Transverse colon (tissue), 4 donors: ENCODE measurements around the gene C2orf49. TPM values are rescaled to one million over a fixed set of nuclear protein-coding genes. Genes with fewer than 3 reads are reported as not detected.

Experiments
- DNase-seq: peaks from one replicate; pipeline ENCODE4 v3.0.0-alpha.2; 2019
- H3K27ac ChIP-seq, 4 donors: fragments of 200-600 bp; sonication (generic); 2 replicates each; pipeline ENCODE4 v1.5.1; 2016 to 2018; ENCODE audit warnings: inconsistent platforms in 4 of 4
- H3K27me3 ChIP-seq: fragments of 200-600 bp; sonication (generic); 2 replicates; pipeline ENCODE4 v1.5.1; 2017; ENCODE audit warnings: inconsistent platforms
- H3K36me3 ChIP-seq, 4 donors: fragments of 200-600 bp; sonication (generic); 2 replicates each; pipeline ENCODE4 v1.5.1; 2017 to 2019; ENCODE audit warnings: inconsistent platforms in 4 of 4
- H3K4me1 ChIP-seq, 4 donors: fragments of 200-600 bp; sonication (generic); 2 replicates each; pipeline ENCODE4 v1.5.1; 2017 to 2020; ENCODE audit warnings: inconsistent platforms in 4 of 4
- H3K4me3 ChIP-seq, 4 donors: fragments of 200-600 bp; sonication (generic); 1 replicate in 1 of 4; 2 replicates in 3 of 4; pipeline versions ENCODE4 v1.5.1 to v1.6.1; 2017 to 2019; ENCODE audit warnings: inconsistent platforms in 4 of 4
- H3K9me3 ChIP-seq, 2 donors: fragments of 200-600 bp; sonication (generic); 2 replicates each; pipeline ENCODE4 v1.5.1; 2017 to 2019; ENCODE audit warnings: inconsistent platforms in 2 of 2
- EP300 ChIP-seq: sonication (generic); formaldehyde crosslinking; IDR thresholded peaks from one replicate; pipeline ENCODE4 v1.6.1; 2017; ENCODE audit warnings: antibody characterized with exemption, low read depth
- POLR2A ChIP-seq: fragments of 450-650 bp; IDR thresholded peaks from one replicate; pipeline ENCODE4 v1.6.1; 2016; ENCODE audit warnings: antibody characterized with exemption, mild to moderate bottlenecking, moderate library complexity
- POLR2AphosphoS5 ChIP-seq, 3 donors: sonication (generic); formaldehyde crosslinking; IDR thresholded peaks; one replicate each; pipeline ENCODE4 v1.6.1; 2016; ENCODE audit warnings: antibody characterized with exemption in 3 of 3
- WGBS, 2 donors: methylation state at CpG; one replicate each; pipeline ENCODE4 v1.1.5; 2018; ENCODE audit warnings: low coverage in 1 of 2; 5-methylcytosine and 5-hydroxymethylcytosine counted together
- in situ Hi-C, 4 donors: fragments of 200-750 bp; cut with MboI; loops; one replicate each; pipeline versions ENCODE4 v1.15.0 to v1.15.1; 2017; ENCODE audit warnings: low sequenced_read_pairs in 3 of 4, low pct_ligation_motif_present in 1 of 4, low pct_unique_long_range_greater_than_20kb in 1 of 4
- intact Hi-C: fragments of 100-400 bp; cut with DNase I; formaldehyde crosslinking; loops from one replicate; pipeline ENCODE4 v1.15.1; 2023; ENCODE audit warnings: low total_unique reads
- total RNA-seq, 4 donors: library from RNA; depleted of rRNA; stranded (reverse); fragments of >200 nt; gene quantifications; one replicate each; pipeline ENCODE4 v1.1.0, GENCODE V29; 2016
- TF ChIP-seq, protein P1 (sequence below), 5 experiments: fragments of 200-600 bp in 3 of 5; fragments of 450-650 bp in 2 of 5; sonication (generic) in 3 of 5; IDR thresholded peaks; 1 replicate in 2 of 5; 2 replicates in 3 of 5; pipeline ENCODE4 v1.5.1; 2016 to 2017; ENCODE audit warnings: antibody characterized with exemption in 5 of 5, inconsistent platforms in 3 of 5, mild to moderate bottlenecking in 2 of 5, moderate library complexity in 1 of 5

Gene C2orf49
- total RNA-seq, 4 donors from 2014 or later: 1.8 to 17.6 (median 14.5) TPM

DNA sequence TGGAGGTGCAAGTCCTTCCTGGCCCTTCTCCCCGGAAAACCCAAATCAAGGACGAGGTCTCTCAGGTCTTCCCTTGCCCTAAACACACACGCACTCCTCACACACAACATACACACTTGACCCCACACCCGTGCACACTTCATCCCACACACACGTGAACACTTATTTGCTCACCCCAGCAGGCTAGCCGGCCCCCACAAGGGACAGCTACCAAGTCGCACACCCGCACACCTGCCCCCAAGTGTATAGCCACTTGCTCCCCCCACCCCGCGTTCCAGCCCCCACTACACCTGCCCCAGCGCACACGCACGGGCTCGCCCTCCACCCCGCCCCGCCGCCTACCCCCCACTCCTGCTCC, 8.2 kb upstream of the C2orf49 start:
- TF ChIP-seq POLR2AphosphoS5 (IDR thresholded peaks at IDR 0.05) (no peak), EP300 (no peak), POLR2A (no peak)
- TF ChIP-seq, protein P1, sequence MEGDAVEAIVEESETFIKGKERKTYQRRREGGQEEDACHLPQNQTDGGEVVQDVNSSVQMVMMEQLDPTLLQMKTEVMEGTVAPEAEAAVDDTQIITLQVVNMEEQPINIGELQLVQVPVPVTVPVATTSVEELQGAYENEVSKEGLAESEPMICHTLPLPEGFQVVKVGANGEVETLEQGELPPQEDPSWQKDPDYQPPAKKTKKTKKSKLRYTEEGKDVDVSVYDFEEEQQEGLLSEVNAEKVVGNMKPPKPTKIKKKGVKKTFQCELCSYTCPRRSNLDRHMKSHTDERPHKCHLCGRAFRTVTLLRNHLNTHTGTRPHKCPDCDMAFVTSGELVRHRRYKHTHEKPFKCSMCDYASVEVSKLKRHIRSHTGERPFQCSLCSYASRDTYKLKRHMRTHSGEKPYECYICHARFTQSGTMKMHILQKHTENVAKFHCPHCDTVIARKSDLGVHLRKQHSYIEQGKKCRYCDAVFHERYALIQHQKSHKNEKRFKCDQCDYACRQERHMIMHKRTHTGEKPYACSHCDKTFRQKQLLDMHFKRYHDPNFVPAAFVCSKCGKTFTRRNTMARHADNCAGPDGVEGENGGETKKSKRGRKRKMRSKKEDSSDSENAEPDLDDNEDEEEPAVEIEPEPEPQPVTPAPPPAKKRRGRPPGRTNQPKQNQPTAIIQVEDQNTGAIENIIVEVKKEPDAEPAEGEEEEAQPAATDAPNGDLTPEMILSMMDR (IDR thresholded peaks at IDR 0.05): no peak
- no peak for DNase-seq
- in situ Hi-C loops: no loop called here

DNA sequence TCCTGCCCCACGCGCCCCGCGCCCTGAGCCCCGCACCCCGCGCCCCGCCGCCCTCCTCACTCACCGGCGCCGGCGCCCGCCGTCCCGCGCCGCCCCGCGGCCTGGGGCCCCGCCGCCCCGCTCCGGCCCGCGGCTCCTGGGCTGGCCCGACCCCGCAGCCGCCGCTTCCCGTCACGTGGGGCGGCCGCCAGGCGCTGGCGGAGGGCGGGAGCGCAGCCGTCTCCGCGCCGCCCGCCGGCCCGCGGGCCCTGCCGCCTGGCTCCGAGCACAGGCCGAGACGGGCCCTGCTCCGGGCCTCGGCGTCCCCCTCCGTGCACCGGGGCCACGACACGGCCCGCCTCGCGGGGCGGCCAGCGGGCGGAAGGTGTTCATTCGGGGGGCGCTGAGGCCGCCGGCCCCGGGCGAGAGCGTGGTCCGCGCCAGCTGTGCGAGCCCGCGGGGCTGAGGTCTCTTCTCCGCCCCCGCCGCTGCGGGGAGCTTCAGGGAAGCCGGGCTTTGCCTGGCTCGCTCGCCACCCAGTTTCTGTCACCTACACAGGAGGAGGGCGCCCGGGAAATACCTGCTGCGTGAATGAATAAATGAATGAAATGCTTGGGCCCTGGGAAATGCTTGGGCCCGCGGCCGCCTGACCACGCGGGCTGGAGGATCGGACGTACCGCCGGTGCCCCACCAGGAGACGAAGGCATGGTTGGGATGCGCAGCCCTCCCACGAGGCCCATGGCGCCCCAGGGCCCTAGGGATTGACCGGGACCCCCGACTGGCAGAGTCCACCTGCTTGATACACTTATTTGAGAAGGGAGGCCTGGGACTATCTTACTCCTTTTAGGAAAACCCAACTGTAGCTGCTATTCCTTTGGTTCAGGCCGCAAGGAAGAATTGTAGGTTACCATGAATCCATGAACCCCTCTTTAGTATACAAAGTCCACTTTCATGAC, 7.5 kb upstream of the C2orf49 start, which contains the start of gene TGFBRAP1:
TGFBRAP1 (minus strand) TSS at position 175 of the 935 bp plus-strand sequence. CDS start 21,434 bp downstream, outside the sequence.
- Histone ChIP-seq H3K4me3 (peak within 1 kb of the TSS; percentile 61 to 72 (median 68)), H3K36me3 (no peaks in the 10 kb centered on the region), H3K27me3 (no peaks in the 10 kb centered on the region), H3K4me1 (peaks cover 5 to 20% (median 19%) of the 10 kb centered on the region in 4 donors), H3K27ac (peak within 1 kb of the TSS; percentile 89 to 95 (median 92)), H3K9me3 (no peaks in the 10 kb centered on the region)
- intact Hi-C loops: no loop called here
- no peak for TF ChIP-seq POLR2AphosphoS5 (IDR thresholded peaks at IDR 0.05)
- TF ChIP-seq, protein P1 (IDR thresholded peaks at IDR 0.05): peak in 1 of 5 experiments; percentile 10
- WGBS, 2 donors: 3 to 9% methylated on average over 7 to 37 of the region's 101 CpGs
- in situ Hi-C loops: no loop called here
- peak; percentile 62 for DNase-seq

More for the DNA sequence above, 8.2 kb upstream of the C2orf49 start:
- 2% methylated on average over 8 of the region's 17 CpGs; no CpG with 5 or more reads in 1 of the 2 donors for WGBS, 2 donors
- H3K4me3 ChIP-seq: peak overlapping the region; percentile 45 to 69 (median 68)
- H3K4me1 ChIP-seq: peaks cover 5 to 20% (median 19%) of the 10 kb centered on the region in 4 donors
- intact Hi-C loops: no loop called here
- no peaks in the 10 kb centered on the region for H3K9me3 ChIP-seq
- no peaks in the 10 kb centered on the region for H3K36me3 ChIP-seq
- H3K27ac ChIP-seq: peak overlapping the region; percentile 84 to 89 (median 86)
- H3K27me3 ChIP-seq: no peaks in the 10 kb centered on the region

DNA sequence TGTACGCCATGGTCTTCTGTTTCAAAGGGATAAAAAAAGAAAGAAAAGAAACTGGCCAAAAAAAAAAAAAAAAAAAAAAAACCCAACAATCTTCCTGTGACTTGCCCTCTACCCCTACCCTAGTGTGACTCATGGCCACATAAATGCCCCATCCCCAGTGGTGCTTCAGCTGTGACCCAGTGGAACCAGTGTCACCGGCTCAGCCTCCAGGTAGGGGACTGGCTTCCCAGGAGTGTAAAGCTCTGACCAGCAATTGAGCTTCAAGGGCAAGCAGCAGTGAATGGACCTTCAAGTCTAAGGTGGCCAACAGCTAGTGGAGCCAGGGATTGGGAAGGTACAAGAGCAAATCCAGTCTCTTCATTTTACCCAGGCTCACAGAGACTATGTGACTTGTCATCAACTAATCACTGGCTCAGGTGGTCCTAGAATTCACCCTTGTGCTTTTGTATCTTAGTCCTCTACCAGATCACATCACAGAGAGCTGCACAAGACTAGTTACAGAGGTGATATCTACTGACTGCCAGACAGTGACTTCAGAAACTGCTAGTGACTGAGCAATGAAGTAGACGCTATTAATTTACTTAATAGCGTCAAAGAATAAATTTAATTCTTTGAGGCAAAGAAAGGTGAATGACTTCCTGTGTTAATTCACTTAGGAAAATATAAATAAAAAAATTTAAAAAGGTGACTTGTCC, 6.5 kb upstream of the C2orf49 start:
- Histone ChIP-seq H3K4me3 (no peak overlapping the region), H3K4me1 (peaks cover 5 to 20% (median 19%) of the 10 kb centered on the region in 4 donors), H3K27ac (peak overlapping the region in 3 of 4 donors; percentile 91 to 95 (median 93)), H3K27me3 (no peaks in the 10 kb centered on the region), H3K36me3 (no peaks in the 10 kb centered on the region), H3K9me3 (no peaks in the 10 kb centered on the region)
- no peak for DNase-seq
- in situ Hi-C loops: no loop called here
- WGBS, 2 donors: 92 to 94% methylated on average over 4 of the region's 4 CpGs
- TF ChIP-seq POLR2A: no peak
- no peak for TF ChIP-seq POLR2AphosphoS5 (IDR thresholded peaks at IDR 0.05)
- no peak for TF ChIP-seq EP300
- TF ChIP-seq, protein P1 (IDR thresholded peaks at IDR 0.05): no peak
- intact Hi-C loops: no loop called here

DNA sequence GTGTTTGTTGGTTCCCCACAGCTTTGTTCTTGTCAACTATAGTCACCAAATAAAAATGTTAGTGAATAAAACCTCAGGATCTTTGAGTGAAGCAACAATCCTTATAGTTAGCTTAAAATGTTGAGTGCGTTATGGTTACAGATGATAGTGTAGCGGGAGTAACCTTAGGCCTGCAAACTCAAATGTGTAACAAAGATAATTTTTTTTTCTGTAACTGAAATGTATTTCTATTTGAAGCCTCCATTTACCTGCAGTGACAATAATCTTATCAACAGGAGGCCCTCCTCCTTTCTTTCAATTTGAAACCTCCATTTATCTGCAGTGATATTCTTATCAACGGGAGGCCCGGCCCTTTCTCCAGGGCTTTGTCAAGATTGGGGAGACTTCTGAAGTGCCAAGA, 3.1 kb upstream of the C2orf49 start:
- no peaks in the 10 kb centered on the region for H3K36me3 ChIP-seq
- 93 to 100% methylated on average over 4 of the region's 4 CpGs for WGBS, 2 donors
- TF ChIP-seq POLR2A (no peak), EP300 (no peak), POLR2AphosphoS5 (IDR thresholded peaks at IDR 0.05) (no peak)
- TF ChIP-seq, protein P1 (IDR thresholded peaks at IDR 0.05): no peak
- no peaks in the 10 kb centered on the region for H3K9me3 ChIP-seq
- no peak overlapping the region for H3K27ac ChIP-seq
- H3K4me1 ChIP-seq: peaks cover 12 to 32% (median 30%) of the 10 kb centered on the region in 4 donors
- intact Hi-C loops (no loop called here), in situ Hi-C loops (no loop called here)
- H3K27me3 ChIP-seq: no peaks in the 10 kb centered on the region
- DNase-seq: no peak
- H3K4me3 ChIP-seq: no peak overlapping the region
